Endometrial microvascular endothelial cells (primary cell): ENCODE data around the gene EPHA6. TPM values are rescaled to one million over a fixed set of nuclear protein-coding genes. Genes with fewer than 3 reads are reported as not detected.
"Not testable (repeated sequence)": the region's sequence is repeated elsewhere in the genome, so short reads cannot be mapped to it uniquely, and the experiment has no call there.

Source experiments
- in situ Hi-C: cut with HindIII; loops from 2 replicates; pipeline ENCODE4 v1.10.0; 2017; ENCODE audit warnings: low sequenced_read_pairs, low pct_unique_long_range_greater_than_20kb; ENCODE audit errors: inconsistent ontology term
- total RNA-seq: library from RNA; depleted of rRNA; stranded (reverse); fragments of >200 nt; gene quantifications from one replicate; pipeline ENCODE4 v1.2.3, GENCODE V29; 2015; ENCODE audit errors: inconsistent ontology term

Gene EPHA6
- total RNA-seq, 1 donor from 2014 or later: not detected

DNA sequence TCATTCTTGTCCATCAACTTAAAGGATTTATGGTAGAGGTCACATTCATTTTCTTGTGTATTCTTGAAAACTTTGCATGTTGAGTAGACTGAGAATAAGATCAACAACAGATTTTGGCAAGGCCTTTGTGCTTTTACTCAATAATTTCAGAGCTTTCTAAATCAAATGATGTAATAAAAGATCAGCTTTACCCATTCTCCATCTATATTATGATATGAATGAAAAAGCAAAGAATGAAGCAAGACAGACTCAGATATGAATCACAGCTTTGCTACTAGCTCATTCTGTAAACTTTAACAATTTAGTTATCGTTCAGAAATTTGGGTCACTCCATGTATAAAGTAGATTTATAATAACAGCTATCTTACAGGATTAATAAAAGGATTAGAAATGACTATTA, 674.3 kb downstream of the EPHA6 start:
- in situ Hi-C loops: no loop called here

DNA sequence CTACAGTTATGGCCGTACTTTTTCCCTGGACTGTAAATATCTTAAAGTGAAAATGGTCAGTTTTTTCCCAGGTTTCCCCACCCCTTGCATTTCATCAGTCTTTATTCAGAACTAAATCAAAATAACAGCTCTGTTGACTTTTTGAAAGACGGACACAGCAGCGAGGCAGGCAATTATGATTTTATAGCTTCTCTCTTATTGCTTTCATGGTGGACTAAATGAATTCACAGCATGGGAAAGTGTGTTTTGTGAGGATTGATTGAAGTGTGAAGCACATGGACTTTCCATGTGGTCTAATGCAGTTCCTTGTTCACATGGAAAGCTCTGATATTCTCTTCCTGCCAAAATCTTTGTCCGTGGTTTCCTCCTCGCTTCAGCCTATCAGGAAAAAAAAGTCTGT, 681.5 kb downstream of the EPHA6 start:
- in situ Hi-C loops: no loop called here

- in situ Hi-C loops: no loop called here
Measured at GRCh38 chr3:97497138-97497537, 682.7 kb downstream of the EPHA6 start.

- in situ Hi-C loops: no loop called here
Measured at GRCh38 chr3:97504463-97504862, 690.1 kb downstream of the EPHA6 start.

GRCh38 chr3:97510795-97511194, 696.4 kb downstream of the EPHA6 start:
- in situ Hi-C loops: no loop called here

DNA sequence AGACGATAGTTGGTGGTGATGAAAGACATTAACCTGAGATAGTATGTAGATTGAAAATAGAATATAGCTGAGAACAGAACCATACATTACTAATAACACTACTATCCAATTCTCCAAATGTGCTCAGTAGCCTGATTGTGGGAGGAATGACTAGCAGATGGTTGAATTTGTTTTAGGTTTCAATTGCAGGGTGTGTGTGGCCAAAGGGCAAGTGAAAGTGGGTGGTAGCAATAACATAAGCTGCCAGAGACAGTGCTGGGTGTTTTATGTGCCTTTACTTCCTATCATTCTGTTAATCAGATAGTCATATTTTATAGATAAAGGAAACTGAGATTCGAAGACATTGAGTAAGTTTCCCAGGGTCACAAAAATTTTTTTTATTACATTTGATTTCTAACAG, 700.7 kb downstream of the EPHA6 start:
- in situ Hi-C loops: no loop called here

GRCh38 chr3:97530691-97531090, 716.3 kb downstream of the EPHA6 start:
- in situ Hi-C loops: no loop called here

DNA sequence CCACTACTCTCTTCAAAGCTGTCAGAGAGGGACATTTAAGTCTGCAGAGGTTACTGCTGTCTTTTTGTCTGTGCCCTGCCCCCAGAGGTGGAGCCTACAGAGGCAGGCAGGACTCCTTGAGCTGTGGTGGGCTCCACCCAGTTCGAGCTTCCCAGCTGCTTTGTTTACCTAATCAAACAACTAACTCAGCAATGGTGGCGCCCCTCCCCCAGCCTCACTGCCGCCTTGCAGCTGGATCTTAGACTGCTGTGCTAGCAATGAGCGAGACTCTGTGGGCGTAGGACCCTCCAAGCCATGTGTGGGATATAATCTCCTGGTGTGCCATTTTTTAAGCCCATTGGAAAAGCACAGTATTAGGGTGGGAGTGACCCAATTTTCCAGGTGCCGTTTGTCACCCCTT, 733.2 kb downstream of the EPHA6 start:
- in situ Hi-C loops: not testable (repeated sequence)

DNA sequence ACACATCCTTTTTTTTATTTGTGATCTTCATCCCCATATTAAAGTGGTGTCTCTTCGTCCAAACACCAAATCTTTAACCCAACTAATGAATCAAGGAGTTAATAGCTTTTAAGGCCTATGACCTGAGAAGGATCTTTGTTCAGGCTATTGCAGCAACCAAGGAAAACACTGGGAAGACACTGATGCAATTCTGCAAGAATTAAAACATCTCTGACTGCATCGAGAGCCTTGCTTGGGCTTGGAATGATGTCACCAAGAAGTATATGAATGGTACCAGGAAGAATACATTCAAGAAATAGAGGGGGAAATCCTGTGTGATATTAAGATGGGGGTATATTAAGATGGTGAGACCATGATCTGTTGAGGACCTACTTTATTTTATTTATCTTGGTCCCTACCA, 736.0 kb downstream of the EPHA6 start:
- in situ Hi-C loops: no loop called here

- in situ Hi-C loops: no loop called here
Measured at GRCh38 chr3:97552186-97552585, 737.8 kb downstream of the EPHA6 start.

DNA sequence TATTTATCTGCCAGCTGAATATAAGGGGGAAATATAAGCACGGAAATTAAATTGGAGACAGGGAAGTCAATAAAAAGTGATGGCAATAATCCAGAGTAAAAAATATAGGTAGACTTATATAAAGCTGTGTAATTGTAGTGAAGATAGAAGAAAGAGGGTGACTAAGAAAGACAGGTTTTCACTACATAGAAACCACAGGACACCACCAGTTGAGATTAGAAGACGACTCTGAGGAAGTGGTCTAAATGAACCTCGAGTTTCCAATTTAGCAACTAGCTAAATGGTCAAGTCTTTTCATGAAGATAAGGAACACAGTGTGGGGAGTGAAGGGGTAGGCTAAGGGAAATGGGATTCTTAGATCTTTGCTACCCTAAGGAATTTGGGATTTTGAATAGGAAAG, 761.3 kb downstream of the EPHA6 start:
- in situ Hi-C loops: no loop called here

DNA sequence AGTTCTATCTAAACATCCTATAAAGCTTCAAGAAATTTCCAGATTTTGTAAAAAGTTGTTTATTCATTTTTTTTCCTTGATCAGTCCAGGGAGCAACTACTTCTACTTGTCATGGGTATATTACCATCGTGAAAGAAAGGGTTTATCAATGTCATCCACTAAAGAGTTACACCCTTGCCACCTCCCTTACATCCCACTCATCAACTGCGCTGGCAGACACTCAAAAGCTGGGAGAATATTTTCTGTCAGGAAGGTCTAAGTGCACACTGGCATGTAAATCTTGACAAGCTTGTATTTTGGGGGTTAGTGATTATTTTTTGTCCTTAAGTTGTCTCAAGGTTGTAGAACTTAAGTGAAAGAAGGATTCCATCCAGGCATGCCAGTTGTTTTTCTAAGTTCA, 761.8 kb downstream of the EPHA6 start:
- in situ Hi-C loops: no loop called here

DNA sequence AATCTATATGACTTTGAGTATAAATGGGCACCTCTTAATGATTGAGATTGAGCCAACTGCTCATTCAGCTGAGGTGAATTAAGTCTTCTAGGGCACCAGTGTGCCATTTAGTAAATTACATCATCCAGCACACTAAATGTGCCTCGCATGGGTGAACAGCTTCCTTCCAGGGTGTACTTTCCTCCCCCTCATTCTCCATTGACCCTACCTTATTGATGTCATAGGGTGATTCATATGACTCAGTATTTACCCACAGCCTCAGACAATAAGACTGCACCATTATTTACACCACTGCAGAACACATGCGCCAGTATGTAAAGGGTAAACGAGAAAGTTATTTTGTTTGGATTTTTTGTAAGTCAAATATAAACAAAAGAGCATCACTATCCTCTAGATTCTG, 765.0 kb downstream of the EPHA6 start:
- in situ Hi-C loops: no loop called here

DNA sequence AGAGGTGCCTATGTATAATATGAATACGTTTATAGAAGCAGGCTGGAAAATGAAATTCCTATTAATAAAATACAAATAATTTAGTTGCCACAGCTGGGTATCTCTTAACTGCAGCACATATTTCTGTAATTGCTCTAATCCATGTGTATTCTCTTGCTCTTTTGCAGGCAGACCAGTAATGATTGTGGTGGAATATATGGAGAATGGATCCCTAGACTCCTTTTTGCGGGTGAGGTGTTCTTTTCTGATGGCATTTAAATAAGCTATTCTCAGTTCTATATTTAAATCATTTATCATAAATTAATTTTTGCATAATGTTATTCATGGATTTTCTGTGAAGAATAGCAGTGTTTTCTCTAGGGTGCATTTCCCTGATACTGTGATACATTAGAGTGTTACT, 796.2 kb downstream of the EPHA6 start:
- in situ Hi-C loops: no loop called here

- in situ Hi-C loops: no loop called here
Measured at GRCh38 chr3:97612632-97613031, 798.2 kb downstream of the EPHA6 start.

DNA sequence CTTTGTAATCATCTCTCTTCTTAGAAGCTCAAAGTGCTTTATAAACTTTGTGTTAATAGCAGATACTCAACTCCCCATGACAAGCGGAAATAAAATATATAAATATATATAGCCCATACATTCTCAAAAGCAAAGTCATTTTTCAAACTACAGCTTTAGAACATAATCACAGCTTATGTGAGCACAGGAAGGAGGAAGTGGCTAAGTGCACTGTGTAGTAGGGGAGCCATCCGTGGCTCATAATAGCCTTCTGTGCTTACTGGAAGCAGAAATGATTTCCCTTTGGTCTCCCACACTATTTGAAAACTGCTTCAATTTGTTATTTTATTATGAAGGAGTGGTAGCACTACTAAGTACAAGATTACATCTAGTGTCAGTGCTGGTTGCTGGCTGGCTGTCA, 798.7 kb downstream of the EPHA6 start:
- in situ Hi-C loops: no loop called here

DNA sequence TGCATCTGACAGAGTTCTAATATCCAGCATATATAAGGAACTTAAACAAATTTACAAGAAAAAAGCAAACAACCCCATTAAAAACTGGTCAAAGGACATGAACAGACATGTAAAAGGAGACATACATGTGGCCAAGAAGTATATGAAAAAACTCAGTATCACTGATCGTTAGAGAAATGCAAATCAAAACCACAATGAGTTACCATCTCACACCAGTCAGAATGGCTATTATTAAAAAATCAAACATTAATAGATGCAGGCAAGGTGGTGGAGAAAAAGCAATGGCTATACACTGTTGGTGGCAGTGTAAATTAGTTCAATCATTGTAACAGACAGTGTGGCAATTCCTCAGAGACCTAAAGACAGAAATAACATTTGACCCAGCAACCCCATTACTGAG, 806.1 kb downstream of the EPHA6 start:
- in situ Hi-C loops: not testable (repeated sequence)

- in situ Hi-C loops: no loop called here
Measured at GRCh38 chr3:97636465-97636864, 822.1 kb downstream of the EPHA6 start.

GRCh38 chr3:97646932-97647331, 832.5 kb downstream of the EPHA6 start:
- in situ Hi-C loops: no loop called here

DNA sequence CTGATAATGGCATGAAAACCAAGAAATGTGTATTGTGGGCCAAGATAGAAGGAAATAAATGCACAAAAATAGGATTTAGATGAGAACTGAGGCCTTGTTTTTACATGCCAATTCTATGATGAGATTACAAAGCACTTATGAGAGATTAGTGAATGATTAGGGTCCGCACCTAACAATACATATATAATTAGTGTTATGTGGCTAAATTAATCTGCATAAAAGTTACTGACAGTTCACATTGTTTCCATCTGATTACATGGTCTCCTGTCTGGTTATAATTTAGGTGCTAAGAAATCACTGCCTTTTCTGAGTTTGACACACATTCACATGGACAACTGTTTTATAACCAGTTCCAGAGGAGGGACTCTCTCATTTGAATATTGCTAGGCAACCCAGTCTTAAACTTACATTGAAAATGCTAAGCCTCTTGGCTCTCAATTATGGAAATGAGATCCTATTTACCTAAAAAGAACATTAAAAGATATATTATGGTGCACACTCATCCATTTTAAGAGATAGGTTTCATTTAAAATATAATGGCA, 833.1 kb downstream of the EPHA6 start:
- in situ Hi-C loops: no loop called here

DNA sequence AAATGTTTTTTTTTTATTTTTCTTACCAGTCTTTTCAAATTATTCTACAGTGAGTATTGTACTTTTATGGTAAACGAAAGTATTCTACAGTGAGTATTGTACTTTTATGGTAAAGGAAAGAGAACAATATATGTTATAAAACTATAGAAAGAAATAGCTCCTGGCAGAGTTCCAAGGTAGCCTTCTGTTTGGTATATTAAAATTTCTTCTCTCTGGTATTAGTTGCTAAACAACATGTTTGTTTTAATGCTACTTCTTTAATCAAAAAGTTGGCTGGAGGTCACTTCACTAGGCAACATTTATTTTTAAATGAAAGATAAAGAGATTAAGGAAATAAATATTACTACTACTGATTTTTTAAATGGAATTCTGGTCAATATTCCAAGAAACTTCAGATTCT, 841.6 kb downstream of the EPHA6 start:
- in situ Hi-C loops: no loop called here

DNA sequence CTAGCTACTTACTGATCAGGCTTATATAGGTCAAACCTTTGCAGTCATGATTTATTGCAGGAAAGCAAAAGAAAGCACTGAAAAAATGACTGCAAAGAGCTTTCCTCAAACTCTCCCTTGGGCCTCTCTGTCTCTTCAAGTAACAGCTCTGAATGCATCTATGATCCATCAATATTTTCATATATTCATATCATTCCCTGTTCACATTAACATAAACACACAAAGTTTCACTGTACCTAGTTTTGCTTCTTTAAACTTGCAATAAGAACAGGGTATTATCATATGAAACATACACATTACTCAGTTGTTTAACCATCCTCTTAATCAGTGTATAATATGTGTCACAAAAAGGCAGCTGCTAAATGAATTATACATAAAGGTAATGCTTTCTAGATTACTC, 842.2 kb downstream of the EPHA6 start:
- in situ Hi-C loops: no loop called here
